Calu3 (cell line): ENCODE data around the gene TTC29. TPM values are rescaled to one million over a fixed set of nuclear protein-coding genes. Genes with fewer than 3 reads are reported as not detected.
"Not testable (repeated sequence)": the region's sequence is repeated elsewhere in the genome, so short reads cannot be mapped to it uniquely, and the experiment has no call there.

Experiments
- BruUV-seq: library from RNA; stranded (reverse); fragments of 400-500 nt; replicated peaks from 2 replicates; lab custom pipeline; 2021; lab: Mats Ljungman, UMichigan
- CTCF ChIA-PET: fragments of 300-600 bp; sonication (Branson Sonifier 250); formaldehyde crosslinking; loops from one replicate; lab custom pipeline; 2022; ENCODE audit warnings: antibody characterized with exemption; lab: Charles Lee
- DNase-seq: peaks from one replicate; pipeline ENCODE4 v3.0.0; 2022
- H3K27ac Mint-ChIP-seq: one replicate; pipeline ENCODE4 v1.8.0; 2022; ENCODE audit warnings: mixed read lengths; ENCODE audit not compliant: unreplicated experiment
- H3K27me3 Mint-ChIP-seq: one replicate; pipeline ENCODE4 v1.8.0; 2022; ENCODE audit warnings: mixed read lengths; ENCODE audit not compliant: unreplicated experiment
- H3K36me3 Mint-ChIP-seq: one replicate; pipeline ENCODE4 v1.8.0; 2022; ENCODE audit warnings: mild to moderate bottlenecking, moderate library complexity, mixed read lengths; ENCODE audit not compliant: insufficient read depth, unreplicated experiment
- H3K4me1 Mint-ChIP-seq: one replicate; pipeline ENCODE4 v1.8.0; 2022; ENCODE audit warnings: mild to moderate bottlenecking, low read depth, mixed read lengths; ENCODE audit not compliant: unreplicated experiment
- H3K4me3 Mint-ChIP-seq: one replicate; pipeline ENCODE4 v1.8.0; 2022; ENCODE audit warnings: mild to moderate bottlenecking, low read depth, moderate library complexity, mixed read lengths; ENCODE audit not compliant: unreplicated experiment
- H3K9me3 Mint-ChIP-seq: one replicate; pipeline ENCODE4 v1.8.0; 2022; ENCODE audit warnings: low read depth, mixed read lengths; ENCODE audit not compliant: unreplicated experiment
- CTCF ChIP-seq: fragments of 200-600 bp; IDR thresholded peaks from one replicate; pipeline ENCODE4 v1.8.0; 2022; ENCODE audit warnings: antibody characterized with exemption; ENCODE audit not compliant: unreplicated experiment
- intact Hi-C: fragments of 100-400 bp; cut with micrococcal nuclease; formaldehyde crosslinking; loops from one replicate; pipeline ENCODE4 v1.10.0; 2022; ENCODE audit not compliant: unreplicated experiment
- total RNA-seq: library from RNA; stranded (reverse); gene quantifications from 2 replicates; pipeline ENCODE4 v1.2.3, GENCODE V29; 2022

TTC29 gene
- total RNA-seq, 1 experiment from 2014 or later, result not detected

- H3K27me3 Mint-ChIP-seq, result no peaks in the 10 kb centered on the region
- CTCF ChIA-PET, result no interaction called here
- intact Hi-C loops, result no loop called here
- no peak for TF ChIP-seq CTCF
- no peaks in the 10 kb centered on the region for H3K9me3 Mint-ChIP-seq
- no peaks in the 10 kb centered on the region for H3K36me3 Mint-ChIP-seq
- no TSS peak for BruUV-seq
- no peak overlapping the region for H3K27ac Mint-ChIP-seq
- DNase-seq, result no peak
- no peaks in the 10 kb centered on the region for H3K4me1 Mint-ChIP-seq
- no peak overlapping the region for H3K4me3 Mint-ChIP-seq
Observed at GRCh38 chr4:146709956-146710355, 235.7 kb downstream of the TTC29 start.

DNA sequence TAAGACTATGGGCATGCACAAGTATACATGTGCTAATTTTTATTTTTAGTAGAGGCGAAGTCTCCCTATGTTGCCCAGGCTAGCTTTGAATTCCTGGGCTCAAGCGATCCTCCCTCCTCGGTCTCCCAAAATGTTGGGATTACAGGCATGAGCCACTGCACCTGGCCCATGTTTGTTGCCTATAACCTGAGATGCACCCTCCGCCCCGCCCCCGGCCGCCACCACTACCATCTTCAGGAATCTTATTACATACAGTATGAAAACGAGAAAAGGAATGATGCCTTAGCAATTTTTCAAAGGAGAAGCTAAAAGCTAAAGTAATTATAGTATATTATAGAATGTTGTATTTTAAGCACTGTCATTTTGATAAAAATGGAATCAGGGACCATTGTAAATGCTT lies 245.8 kb downstream of the TTC29 start:
- H3K27ac Mint-ChIP-seq, result no peak overlapping the region
- CTCF ChIA-PET, result no interaction called here

DNA sequence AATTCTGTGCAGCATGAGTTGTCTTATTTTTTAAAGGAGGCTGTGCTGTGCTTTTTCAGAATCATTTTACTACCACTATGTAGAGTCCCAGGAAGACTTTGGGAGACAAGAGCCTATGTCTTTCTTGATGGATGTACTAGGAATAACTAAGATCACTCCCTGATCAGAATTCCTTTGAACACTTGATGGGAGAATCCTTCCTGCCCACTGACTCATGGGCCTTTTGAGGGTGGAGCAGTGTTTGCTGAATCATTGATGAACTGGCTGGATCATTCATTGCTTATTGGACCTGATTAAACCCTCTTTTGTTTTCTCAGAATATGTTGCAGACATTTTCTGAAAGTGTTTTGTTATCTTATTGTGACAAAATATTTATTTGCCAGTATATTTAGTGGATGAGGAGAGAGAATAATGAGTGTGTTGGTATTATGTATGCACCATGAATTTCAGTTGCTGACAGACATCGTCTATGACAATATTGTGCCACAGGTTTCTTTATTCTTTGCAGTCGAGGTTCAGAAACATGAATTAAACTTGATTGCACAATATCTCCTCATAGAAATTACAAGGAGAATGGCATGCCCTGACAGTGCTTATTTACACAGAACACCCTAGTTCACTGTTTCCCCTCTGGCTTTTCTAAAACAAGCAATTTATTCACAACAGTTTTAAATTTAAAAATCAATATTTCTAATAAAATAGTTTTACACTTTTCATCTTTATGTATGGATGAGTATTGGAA lies 270.7 kb downstream of the TTC29 start:
- H3K27ac Mint-ChIP-seq, result peak overlapping the region; percentile 39
- H3K27me3 Mint-ChIP-seq, result peaks cover 13% of the 10 kb centered on the region
- TF ChIP-seq CTCF, result no peak
- BruUV-seq, result no TSS peak
- H3K36me3 Mint-ChIP-seq, result no peaks in the 10 kb centered on the region
- intact Hi-C loops, result no loop called here
- DNase-seq, result no peak
- no peak overlapping the region for H3K4me3 Mint-ChIP-seq
- CTCF ChIA-PET, result no interaction called here
- peaks cover 7% of the 10 kb centered on the region for H3K9me3 Mint-ChIP-seq
- no peaks in the 10 kb centered on the region for H3K4me1 Mint-ChIP-seq

More for the DNA sequence above, 245.8 kb downstream of the TTC29 start:
- intact Hi-C loops, result no loop called here
- BruUV-seq, result no TSS peak
- no peak for DNase-seq
- no peak for TF ChIP-seq CTCF
- Mint-ChIP-seq H3K9me3 (peaks cover 3% of the 10 kb centered on the region), H3K27me3 (no peaks in the 10 kb centered on the region), H3K4me3 (no peak overlapping the region), H3K36me3 (no peaks in the 10 kb centered on the region), H3K4me1 (no peaks in the 10 kb centered on the region)

DNA sequence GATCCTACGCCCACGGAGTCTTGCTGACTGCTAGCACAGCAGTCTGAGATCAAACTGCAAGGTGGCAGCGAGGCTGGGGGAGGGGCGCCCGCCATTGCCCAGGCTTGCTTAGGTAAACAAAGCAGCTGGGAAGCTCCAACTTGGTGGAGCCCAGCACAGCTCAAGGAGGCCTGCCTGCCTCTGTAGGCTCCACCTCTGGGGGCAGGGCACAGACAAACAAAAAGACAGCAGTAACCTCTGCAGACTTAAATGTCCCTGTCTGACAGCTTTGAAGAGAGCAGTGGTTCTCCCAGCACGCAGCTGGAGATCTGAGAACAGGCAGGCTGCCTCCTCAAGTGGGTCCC lies 281.7 kb downstream of the TTC29 start:
- CTCF ChIA-PET, H3K4me1 Mint-ChIP-seq, BruUV-seq, H3K9me3 Mint-ChIP-seq, H3K36me3 Mint-ChIP-seq, H3K27ac Mint-ChIP-seq, DNase-seq, intact Hi-C loops, H3K27me3 Mint-ChIP-seq, H3K4me3 Mint-ChIP-seq: not testable (repeated sequence)

DNA sequence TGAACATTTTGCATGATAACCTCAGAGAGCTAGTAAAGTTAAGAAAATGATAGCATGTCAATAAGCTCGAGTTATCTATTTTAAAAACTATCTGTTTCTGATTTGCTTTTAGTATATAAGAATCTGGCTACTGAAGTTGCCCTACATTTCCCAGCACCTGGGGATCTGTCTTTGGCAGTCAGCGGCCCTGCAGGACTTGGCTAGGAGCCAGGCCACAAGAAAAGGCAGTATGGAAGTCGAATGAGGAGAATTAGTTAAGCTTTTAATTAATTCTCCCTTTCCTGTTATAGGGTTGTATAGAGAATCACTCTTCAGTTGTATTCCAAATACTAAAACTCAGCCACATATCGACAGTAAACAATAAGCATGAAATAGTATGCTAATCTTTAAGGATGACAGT lies 284.3 kb downstream of the TTC29 start:
- intact Hi-C loops, result no loop called here
- no TSS peak for BruUV-seq
- Mint-ChIP-seq H3K9me3 (peaks cover 2% of the 10 kb centered on the region), H3K36me3 (no peaks in the 10 kb centered on the region), H3K4me1 (no peaks in the 10 kb centered on the region), H3K4me3 (no peak overlapping the region), H3K27me3 (no peaks in the 10 kb centered on the region), H3K27ac (no peak overlapping the region)
- no peak for TF ChIP-seq CTCF
- DNase-seq, result no peak
- CTCF ChIA-PET, result no interaction called here
